OCI-LY3 (cell line): Measurements from ENCODE around the gene RPH3AL.

Experiments
- CTCF ChIP-seq: fragments of 200-600, 300-600 bp; sonication (generic); IDR thresholded peaks from 2 replicates; pipeline ENCODE4 v1.5.1; 2014; ENCODE audit warnings: antibody characterized with exemption, low read length, low read depth
- EZH2phosphoT487 ChIP-seq: fragments of 200-600 bp; shearing (Covaris generic); IDR thresholded peaks from 2 replicates; pipeline ENCODE4 v1.6.1; 2018; ENCODE audit warnings: antibody characterized with exemption, mixed run types, low read depth

GRCh38 chr17:173166-173911 is 179.3 kb downstream of the RPH3AL start:
- TF ChIP-seq CTCF (no peak), EZH2phosphoT487 (no peak)
